HepG2 (cell line): Measurements from ENCODE around the gene SAE1. TPM values are rescaled to one million over a fixed set of nuclear protein-coding genes. Genes with fewer than 3 reads are reported as not detected.
A peak's percentile ranks its signal among the peaks of the same experiment; 100 is the strongest.

Experiments used
- ADNP ChIP-seq: sonication (generic); formaldehyde crosslinking; IDR thresholded peaks from 2 replicates; pipeline ENCODE4 v1.4.0; 2020; ENCODE audit warnings: missing genetic modification reagents
- ARID3A ChIP-seq: IDR thresholded peaks from 2 replicates; pipeline ENCODE4 v1.6.1; 2012; ENCODE audit warnings: low read depth, low read length, improper control_type of control experiment
- CENPT ChIP-seq: sonication (generic); formaldehyde crosslinking; IDR thresholded peaks from 2 replicates; pipeline ENCODE4 v1.8.0; 2022; ENCODE audit warnings: low read depth, mild to moderate bottlenecking, moderate library complexity, missing genetic modification reagents
- NRL ChIP-seq: sonication (generic); formaldehyde crosslinking; IDR thresholded peaks from 2 replicates; pipeline ENCODE4 v1.5.0; 2020; ENCODE audit warnings: missing genetic modification reagents, mild to moderate bottlenecking, moderate library complexity, borderline replicate concordance
- PHF20 ChIP-seq: sonication (generic); formaldehyde crosslinking; IDR thresholded peaks from 2 replicates; pipeline ENCODE4 v1.5.0; 2020; ENCODE audit warnings: mild to moderate bottlenecking, missing genetic modification reagents
- THRA ChIP-seq: sonication (generic); formaldehyde crosslinking; IDR thresholded peaks from 2 replicates; pipeline ENCODE4 v1.4.0; 2020; ENCODE audit warnings: missing genetic modification reagents, borderline replicate concordance
- ZBTB2 ChIP-seq: sonication (generic); formaldehyde crosslinking; IDR thresholded peaks from 2 replicates; pipeline ENCODE4 v1.8.0; 2022; ENCODE audit warnings: low read depth, missing genetic modification reagents
- ZBTB42 ChIP-seq: sonication (generic); formaldehyde crosslinking; IDR thresholded peaks from 2 replicates; pipeline ENCODE4 v1.5.0; 2020; ENCODE audit warnings: mild to moderate bottlenecking, missing genetic modification reagents
- ZFP91 ChIP-seq: sonication (generic); formaldehyde crosslinking; IDR thresholded peaks from 2 replicates; pipeline ENCODE4 v1.9.0; 2022; ENCODE audit warnings: missing genetic modification reagents, mild to moderate bottlenecking, borderline replicate concordance
- ZNF329 ChIP-seq: sonication (generic); formaldehyde crosslinking; IDR thresholded peaks from 2 replicates; pipeline ENCODE4 v1.9.0; 2021; ENCODE audit warnings: low read depth, mild to moderate bottlenecking, missing genetic modification reagents
- ZNF350 ChIP-seq: sonication (generic); formaldehyde crosslinking; IDR thresholded peaks from 2 replicates; pipeline ENCODE4 v1.4.0; 2020; ENCODE audit warnings: mild to moderate bottlenecking, low read depth, missing genetic modification reagents, borderline replicate concordance
- ZNF503 ChIP-seq: sonication (generic); formaldehyde crosslinking; IDR thresholded peaks from 2 replicates; pipeline ENCODE4 v1.4.0; 2020; ENCODE audit warnings: missing genetic modification reagents
- polyA plus RNA-seq, 8 experiments: library from polyadenylated mRNA; depleted of rRNA in 3 of 8; stranded (reverse) in 7 of 8; unstranded in 1 of 8; fragments of >200 nt; fragmentation: Illumina TruSeq in 4 of 8; extraction: Trizol in 4 of 8; gene quantifications; 2 replicates each; pipeline versions ENCODE4 v1.2.1 to v1.2.3, GENCODE V29; 2011 to 2016; ENCODE audit warnings: low read depth in 4 of 8, missing spikeins in 1 of 8, mixed read lengths in 1 of 8; ENCODE audit not compliant: insufficient read depth in 1 of 8
- total RNA-seq, 5 experiments: library from RNA; depleted of rRNA; stranded (reverse); fragments of >200 nt; fragmentation: Illumina TruSeq; extraction: Trizol; gene quantifications; 2 replicates each; pipeline ENCODE4 v1.2.3, GENCODE V29; 2016; ENCODE audit warnings: low read depth in 1 of 5

The SAE1 gene
- total and polyA plus RNA-seq, 2 of the 13 experiments (the other 11 are each of a cell fraction or from before 2014, with no cell fraction given), result 87.6 to 197 TPM

- TF ChIP-seq ZNF503 (CRISPR knock-in tag) (no peak), ZNF350 (CRISPR knock-in tag) (peak; percentile 69; the same call in 1 of the 2 replicates), ZNF329 (CRISPR knock-in tag) (no peak), THRA (CRISPR knock-in tag) (0 out of 2 replicates have a peak, but pooled peaks have one; percentile 9), ZBTB42 (CRISPR knock-in tag) (no peak), ADNP (0 out of 2 replicates have a peak, but pooled peaks have one; percentile 54), ZBTB2 (CRISPR knock-in tag) (peak; percentile 97), PHF20 (peak; percentile 86), NRL (0 out of 2 replicates have a peak, but pooled peaks have one; percentile 21), ARID3A (no peak), ZFP91 (CRISPR knock-in tag) (peak; percentile 100), CENPT (0 out of 2 replicates have a peak, but pooled peaks have one; percentile 29)
These were observed 125.5 kb downstream of the SAE1 start, which contains the start of gene CCDC9 (continued) for GRCh38 chr19:47255879-47256692.
